Amniotic epithelial cell (primary cell): ENCODE measurements around the gene SLC34A3.

ENCODE experiments used
- DNase-seq: peaks from one replicate; pipeline ENCODE4 v3.0.0-alpha.2; 2010; ENCODE audit warnings: low read depth

SLC34A3 gene

DNA sequence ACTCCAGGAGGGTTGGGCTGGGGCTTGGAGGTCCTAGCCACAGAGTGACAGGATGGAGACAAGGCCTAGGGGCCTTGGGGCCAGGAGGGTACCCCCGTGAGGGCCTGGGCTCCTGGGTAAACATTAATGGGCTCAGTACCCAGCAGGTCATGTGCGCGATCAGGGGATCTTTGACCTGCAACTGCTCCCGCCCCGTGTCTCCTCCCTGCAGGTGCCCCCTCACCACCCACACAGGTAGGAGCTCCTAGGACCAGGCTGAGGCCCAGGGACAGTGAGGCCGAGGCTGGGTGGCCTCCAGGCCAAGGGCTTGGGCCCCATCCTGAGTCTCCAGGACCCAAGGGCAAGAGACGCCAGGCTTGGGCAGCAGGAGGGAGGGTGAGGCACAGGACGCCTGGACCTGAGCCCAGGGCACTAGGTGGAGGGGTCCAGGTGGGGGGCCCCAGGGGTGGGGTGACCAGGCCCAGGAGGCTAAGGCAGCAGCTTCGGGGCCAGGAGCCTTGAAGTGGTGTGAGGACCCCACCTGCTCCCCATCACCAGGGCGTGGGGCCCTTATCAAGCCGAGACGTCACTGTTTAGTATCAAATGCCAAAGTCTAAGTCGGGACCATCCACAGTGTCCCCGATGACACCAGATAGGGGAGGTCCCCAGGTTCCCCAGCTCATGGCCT is at the start of gene SLC34A3:
Gene SLC34A3 (plus strand): TSS at position 197 of the 667 bp plus-strand sequence. CDS start 802 bp downstream, outside the sequence.
- no peak for DNase-seq

DNA sequence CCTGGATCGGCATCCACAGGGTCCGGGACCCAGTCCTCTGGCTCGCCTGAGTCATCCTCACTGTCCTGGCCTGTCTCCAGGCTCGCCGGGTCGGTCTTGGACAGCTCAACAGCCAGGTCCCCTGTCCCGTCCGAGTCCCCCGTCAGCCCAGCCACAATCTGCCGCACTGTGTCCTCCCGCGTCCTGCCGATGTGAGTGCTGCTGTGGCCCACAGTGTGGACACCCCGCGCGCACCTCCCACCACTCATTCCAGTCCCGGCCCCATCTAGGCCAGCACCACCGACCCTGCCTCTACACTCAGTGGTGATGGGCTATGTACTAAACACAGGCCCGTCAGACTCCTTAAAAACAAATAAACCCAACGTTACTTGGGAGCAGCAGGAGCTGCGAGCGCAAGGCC is 49.0 kb upstream of the SLC34A3 start:
- no peak for DNase-seq

DNA sequence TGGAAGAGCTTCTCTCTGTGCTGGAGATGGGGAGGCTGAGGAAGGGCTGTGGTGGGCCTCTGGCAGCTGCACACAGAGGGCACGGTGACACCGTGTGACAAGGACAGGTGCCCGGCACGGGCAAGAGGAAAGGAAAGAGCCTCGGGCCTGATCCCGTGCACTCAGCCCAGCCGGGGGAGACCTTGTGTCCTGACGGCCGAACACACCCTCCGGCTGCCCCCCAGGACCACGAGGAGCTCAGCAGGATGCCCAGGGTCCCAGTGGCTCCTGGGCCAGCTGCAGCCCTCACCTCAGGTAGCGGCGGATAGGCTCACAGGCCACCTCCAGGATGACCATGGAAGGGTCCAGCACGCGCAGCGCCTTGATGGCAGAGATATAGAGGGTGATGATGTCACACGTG is 47.9 kb upstream of the SLC34A3 start:
- no peak for DNase-seq

DNA sequence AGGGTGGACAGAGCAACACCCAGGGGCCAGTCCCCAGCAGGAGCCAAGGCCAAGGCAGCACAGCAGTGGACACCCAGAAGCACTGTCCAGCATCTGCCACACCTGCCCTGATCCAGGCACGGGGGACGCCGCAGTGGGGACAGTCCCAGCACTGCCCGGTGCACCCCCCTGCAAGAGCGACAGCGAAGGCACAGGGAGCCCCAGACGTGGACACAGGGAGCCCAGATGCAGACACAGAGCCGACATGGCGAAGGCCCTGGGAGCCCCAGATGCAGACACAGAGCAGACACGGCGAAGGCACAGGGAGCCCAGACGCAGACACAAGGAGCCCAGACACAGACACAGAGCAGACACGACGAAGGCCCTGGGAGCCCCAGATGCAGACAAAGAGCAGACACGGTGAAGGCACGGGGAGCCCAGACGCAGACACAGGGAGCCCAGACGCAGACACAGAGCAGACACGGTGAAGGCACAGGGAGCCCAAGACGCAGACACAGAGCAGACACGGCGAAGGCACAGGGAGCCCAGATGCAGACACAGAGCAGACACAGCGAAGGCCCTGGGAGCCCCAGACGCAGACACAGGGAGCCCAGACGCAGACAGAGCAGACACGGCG is 46.6 kb upstream of the SLC34A3 start:
- no peak for DNase-seq

DNA sequence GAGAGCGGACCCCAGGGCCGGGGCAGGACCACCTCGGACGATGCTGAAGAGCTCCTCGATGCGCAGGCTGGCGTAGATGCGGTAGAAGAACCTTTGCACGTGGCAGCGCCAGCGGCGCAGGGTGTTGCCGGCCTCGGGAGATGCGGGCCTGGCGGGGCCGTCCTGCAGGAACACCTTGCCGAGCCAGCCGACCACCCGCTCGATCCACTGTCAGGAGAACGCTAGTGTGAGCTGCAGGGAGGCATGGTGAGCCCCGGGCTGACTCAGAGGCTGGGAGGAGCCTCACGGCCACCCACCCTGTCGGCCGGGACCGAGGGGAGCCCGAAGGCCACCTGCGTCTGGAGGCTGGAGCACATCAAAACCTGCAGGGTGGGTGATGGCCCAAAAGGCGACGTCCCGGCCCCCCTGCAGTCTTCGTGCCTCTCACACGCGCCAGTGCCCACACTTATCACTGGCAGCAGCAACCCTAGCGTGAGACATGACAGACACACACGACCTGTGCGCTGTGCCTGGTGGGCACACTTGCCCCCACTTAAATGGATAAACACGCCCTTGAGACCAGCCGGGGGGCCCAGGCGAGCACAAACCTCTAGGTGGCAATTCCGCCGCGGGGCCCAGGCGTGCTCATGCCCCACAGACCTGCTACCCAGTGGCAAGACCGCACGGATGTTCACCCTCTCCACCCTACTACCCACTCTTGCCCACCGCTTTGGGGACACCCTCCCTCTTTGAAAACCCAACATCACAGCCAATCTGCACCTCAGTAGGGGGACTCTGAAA is 45.6 kb upstream of the SLC34A3 start:
- no peak for DNase-seq

DNA sequence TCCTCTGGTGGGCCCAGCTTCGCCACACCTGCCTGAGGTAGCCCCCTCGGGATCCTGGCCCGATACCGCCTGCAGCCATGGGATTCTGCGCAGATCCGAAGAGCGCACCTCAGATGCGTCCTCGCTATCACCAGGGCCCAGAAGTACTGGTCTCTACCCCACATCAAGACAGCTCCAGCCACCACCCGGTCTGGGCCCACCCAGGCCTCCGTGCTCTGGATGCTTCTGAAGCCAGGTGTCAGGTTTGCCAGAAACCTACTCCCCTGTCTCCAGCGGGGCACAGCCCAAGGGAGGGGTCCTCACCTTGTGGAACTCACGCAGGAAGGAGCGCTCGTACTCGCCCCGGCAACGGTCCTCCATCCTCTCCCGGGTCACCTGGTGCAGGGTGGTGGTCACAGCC is 44.8 kb upstream of the SLC34A3 start:
- no peak for DNase-seq

DNA sequence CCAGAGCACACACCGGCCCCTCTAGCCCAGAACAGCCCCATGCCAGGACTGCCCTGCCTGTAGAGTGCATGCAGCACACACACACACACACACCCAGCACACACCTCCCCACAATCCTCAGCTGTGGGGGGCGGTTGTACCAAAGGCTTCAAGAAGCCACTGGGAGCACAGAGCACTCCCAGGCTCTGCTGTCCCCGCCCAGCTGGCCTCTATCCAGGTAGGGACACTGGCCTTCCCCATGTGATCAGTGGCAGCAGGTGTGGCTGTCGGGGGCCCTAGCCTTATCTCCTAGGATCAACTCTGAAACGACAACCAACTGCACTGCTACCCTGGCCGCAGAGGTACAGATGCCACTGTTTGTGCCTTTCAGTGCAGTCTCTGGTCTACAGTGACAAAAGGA is 44.3 kb upstream of the SLC34A3 start:
- no peak for DNase-seq

DNA sequence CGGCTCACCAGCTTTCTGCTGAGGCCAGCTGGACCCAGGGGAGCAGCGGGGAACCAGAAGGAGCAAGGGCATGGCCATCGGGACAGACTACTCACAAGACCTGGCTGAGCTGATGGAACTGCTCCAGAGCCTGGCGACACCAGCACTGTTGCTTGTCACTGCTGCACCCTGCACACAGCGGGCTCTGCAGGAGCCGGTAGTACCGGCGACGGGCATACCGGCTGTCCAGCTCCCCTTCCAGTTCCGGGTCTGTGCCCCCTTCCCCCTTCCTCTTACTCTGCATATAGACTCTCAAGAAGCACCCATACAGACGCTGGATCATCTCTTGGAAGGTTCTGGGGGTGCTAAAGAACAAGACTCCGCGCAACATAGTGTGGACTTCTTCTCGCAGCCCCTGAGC is 43.3 kb upstream of the SLC34A3 start:
- DNase-seq, result no peak

DNA sequence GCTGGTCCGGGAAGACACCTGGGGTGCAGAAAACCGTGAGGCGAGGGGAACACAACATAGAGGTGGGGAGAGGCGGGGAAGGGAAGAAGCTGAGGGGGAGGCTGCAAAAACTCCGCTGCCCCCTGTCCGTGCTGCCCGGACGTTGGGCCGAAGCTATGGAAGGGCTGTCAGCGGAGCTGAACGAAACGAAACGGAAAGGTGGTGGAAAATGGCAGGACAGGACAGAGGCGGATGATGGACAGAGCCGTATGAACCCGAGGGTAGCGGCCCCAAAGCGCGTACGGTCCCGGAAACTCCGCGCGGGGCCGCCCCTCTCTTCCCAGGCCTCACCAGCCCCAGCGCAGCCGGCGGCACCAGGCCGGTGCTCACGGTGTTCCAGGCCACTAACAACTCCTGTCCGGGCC is 42.6 kb upstream of the SLC34A3 start:
- no peak for DNase-seq

DNA sequence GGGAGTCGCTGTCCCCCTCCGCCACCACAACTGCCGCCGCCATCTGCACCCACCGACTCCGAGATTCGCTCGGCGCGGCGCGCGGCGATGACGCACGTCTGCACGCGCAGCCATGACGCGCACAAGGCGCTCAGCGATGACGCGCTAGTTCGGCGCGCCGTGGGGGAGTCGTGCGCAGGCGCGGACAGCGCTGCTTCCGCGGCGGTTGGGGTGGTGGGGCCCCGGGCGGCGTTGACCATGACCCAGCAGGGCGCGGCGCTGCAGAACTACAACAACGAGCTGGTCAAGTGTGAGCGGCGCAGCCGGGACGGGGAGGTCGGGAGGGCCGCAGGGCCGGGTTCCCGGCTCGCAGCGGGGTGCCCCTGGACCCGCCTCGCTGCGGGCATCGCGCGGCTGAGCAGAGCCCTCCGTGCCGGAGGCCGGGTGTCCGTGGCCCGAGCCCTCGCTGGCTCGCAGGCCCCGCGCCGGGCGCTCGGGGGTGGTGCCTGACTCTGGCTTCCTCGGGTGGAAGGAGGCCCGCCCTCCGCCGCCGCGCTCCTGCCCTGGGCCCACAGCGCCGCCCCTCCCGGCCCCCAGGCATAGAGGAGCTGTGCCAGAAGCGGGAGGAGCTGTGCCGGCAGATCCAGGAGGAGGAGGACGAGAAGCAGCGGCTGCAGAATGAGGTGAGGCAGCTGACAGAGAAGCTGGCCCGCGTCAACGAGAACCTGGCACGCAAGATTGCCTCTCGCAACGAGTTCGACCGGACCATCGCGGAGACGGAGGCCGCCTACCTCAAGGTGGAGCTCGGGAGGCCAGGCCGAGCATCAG is 42.0 kb upstream of the SLC34A3 start, which contains the start of the genes ANAPC2 and SSNA1:
Gene ANAPC2 (minus strand): TSS at position 71 of the 807 bp plus-strand sequence. CDS start 28 bp downstream, at position 43.
Gene SSNA1 (plus strand): TSS at position 187 of the 807 bp plus-strand sequence. CDS start 51 bp downstream, at position 238.
- peak; percentile 88 for DNase-seq

DNA sequence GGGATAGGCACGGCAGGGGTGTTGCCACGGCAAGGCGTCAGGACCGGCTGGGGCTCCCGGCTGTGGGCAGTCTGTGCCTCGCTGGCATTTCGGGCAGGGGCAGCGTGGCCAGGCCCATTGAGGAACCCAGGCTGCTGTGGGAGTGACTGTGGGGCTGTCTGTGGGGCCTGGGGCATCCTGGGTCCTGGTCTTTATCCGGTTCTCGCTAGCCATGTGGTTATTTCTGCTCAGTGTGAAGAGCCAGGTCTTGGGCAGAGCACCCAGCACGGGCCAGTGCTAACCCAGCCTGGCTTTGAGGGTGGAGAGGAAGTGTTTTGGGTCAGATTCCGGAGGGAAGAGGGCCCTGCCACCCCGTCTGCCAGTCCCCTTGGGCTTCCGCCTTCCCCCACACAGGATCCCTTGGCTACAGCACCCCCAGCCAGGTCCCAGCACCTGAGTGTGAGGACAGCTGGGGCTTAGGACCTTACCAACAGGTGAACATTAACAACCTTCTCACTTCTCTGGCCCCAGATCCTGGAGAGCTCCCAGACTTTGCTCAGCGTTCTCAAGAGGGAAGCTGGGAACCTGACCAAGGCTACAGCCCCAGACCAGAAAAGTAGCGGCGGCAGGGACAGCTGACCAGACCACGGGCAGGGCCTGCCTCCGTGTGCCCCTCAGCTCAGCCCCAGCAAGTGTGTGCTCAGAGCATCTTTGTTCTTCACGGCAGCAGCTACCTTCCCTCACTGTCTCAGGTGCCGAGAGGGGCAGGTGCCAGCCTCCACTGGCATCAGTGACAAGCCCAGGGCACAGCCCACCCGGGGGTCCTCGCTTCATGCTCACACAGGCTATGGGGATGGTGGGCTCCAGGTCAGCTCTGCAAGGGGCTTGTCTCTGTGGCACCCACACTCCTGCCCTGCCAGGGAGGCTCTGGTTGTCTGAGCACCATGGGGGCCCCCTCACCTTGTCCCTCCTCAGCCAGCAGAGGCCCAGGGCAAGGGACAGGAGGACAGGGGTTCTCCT is 41.1 kb upstream of the SLC34A3 start:
- DNase-seq, result no peak

DNA sequence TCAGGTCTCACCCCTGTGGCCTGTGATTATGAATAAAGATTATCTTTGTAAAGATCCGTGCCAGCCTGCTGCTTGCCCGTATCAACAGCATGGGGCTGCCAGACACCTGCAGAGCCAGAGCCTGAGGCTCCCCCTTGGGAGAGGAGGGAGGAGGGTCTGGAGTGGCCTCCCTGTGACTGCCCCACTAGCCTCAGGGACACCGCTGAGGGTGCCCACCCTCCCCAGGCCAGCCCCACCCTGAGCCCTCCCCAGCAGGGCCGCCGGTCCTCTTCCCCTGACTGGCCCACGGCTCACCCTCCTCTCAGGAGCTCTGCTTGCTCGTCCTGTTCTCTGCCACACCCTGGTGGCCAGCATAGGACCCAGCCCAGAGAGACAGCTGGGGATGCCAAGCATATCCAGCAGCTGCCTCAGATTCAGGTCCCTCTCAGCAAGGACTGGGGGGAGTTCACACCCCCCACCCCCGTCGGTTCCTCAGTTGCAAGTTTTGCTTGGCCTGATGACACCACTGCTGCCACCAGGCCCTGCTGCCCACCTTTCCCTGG is 40.3 kb upstream of the SLC34A3 start:
- DNase-seq, result no peak

DNA sequence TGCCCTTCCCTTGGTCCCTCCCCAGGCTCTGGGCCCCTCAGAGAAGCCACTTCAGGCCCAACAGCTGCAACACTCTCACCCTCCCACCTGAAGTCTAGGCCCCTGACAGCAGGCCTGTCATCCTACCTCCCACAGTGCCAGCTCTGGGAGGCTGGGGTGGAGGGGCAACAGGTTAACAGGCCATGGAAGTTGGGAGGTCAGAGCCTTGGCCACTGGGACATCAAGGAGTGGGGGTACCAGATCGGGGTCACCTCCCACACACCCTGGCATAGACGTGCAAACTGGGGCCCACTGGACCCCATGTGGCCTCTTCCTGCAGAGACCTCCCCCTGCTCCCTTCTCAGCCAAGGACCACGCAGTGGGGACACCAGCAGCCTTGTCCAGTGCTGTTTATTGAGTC is 39.5 kb upstream of the SLC34A3 start:
- no peak for DNase-seq

DNA sequence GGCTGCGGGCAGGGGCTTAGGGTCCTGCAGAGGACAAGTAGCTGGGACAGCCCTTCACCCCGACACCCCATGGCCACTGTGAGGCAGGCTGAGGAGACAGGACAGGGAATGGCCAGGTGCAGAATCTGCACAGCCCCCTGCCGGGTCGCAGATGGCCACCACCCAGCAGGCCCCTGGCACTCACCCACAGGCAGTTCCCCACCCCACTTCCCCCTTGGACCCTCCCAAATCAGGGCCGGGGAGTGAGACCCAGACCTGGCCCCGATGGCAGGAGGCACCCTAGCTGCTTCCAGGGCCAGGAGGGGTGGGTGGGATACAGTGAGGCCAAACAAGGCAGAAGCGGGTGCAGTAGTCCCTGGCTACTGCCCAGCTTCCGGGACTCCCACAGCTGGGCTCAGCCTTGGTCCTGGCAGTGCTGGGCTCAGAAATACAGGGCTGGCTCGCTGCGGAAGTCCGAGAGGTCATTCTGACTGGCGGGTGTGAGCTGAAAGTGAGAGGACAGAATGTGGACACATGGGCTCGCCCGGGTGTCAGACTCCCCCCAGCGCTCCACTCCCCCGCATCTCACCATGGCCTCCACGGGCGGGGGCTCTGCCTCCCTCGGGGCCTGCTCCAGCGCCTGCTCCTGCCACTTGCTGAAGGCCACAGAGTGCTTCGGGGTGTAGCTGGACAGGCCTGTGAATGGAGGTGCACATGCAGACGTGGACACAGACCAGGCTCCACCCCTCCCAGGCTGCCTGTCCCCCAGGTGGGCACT is 38.8 kb upstream of the SLC34A3 start:
- DNase-seq, result no peak

DNA sequence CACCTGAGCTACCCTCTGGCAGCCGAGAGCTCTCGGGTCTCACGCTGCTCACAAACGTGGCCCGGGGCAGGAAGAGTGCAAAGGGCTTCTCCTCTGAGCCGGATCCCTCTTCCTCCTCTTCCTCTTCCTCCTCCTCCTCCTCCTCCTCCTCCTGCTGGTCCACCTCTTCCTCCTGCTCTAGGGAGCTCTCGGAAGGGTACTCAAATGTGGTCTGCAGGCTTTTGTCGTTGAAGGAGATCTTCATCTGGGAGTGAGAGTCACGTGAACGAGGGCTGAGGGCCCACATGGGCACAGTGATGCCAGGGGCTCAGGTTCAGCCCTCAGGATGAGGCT is 38.3 kb upstream of the SLC34A3 start:
- DNase-seq, result no peak

DNA sequence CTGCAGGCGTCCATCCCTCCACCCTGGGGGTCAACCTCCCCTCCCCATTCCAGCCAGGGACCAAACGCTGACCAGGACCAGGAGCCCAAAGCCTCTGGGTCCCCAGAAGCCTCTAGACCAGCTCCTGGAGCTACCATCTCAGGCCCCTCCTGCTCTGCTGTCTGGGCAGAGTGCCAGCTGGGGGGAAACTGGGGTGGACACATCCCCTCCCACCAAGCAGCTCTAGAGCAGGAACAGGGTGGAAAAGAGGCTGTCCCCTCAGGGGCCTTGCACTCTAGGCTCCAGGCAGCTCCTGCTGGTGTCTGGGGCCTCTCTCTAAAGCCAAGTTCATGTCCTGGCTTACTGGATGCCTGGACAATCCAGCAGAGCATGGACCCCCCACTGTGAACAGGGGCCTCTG is 37.8 kb upstream of the SLC34A3 start:
- DNase-seq, result no peak

DNA sequence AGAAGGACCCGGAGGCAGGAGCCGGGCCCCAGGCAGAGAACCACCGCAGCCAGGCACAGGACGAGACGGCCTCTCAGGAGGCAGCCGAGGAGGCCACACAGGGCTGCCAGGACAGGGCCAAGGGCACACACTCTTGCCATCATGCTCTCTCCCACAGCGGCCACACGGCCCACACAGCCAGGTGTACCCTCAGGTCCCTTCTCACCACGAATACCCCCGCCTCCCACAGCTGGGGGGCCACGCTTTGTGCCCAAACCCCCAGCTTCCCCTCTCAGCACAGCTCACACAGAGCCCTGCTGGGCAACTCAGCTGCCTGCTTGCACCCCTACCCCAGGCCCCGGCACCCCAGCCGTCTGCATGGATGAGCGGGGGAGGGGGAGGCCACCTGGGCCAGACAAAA is 36.9 kb upstream of the SLC34A3 start:
- DNase-seq, result no peak

DNA sequence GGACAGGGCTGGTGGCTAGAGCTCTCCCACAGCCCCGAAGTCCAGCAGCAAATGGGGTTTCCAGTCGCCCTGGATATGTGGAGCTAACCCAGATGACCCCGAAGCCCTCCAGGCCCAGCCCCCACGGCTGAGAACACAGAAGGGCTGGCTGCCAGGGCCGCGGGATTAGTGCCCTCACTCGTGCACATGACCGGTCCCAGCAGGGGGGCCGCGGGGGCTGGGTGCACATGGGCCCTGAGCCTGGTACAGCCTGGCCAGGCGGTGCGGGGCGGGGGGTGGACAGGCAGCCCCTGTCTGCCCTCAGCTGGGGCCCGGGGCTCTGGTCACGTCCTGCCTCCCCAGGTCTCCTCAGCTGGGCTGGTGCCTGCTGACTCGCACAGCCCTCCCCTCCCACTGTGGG is 36.3 kb upstream of the SLC34A3 start:
- peak; percentile 68 for DNase-seq

DNA sequence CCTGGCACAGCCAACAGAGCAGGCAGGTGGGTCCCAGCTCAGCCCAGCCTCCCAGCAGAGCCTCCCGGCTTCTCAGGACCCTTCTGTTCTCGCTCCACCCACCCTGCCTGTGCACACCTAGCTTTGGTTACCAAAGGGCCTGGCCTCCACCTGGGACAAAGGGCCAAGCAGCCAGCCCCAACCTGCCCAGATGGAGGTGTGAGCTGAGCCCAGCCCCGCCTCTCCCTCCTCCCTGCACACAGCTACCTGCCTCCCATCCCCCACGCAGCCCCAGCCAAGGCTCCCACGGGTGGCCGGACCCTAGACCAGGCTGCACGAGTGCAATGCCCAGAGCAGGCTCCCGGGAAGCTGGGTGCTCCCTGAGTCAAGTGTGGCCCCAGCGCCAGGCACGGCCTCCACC is 35.8 kb upstream of the SLC34A3 start:
- DNase-seq, result no peak
